Panc1 (cell line): Measurements from ENCODE around the gene HGF. TPM values are rescaled to one million over a fixed set of nuclear protein-coding genes. Genes with fewer than 3 reads are reported as not detected.

Experiments
- ATAC-seq: fragments of 200-7000 bp; cut with Tn5 transposase; 2 replicates; pipeline ENCODE4 v1.9.1; 2020; ENCODE audit warnings: mild to moderate bottlenecking, moderate library complexity
- BruUV-seq: library from RNA; stranded (reverse); fragments of 400-500 nt; replicated peaks from 2 replicates; lab custom pipeline; 2021; lab: Mats Ljungman, UMichigan
- CTCF ChIA-PET: fragments of 300-600 bp; sonication (Branson Sonifier 250); formaldehyde crosslinking; loops from one replicate; lab custom pipeline; 2022; ENCODE audit warnings: antibody characterized with exemption; lab: Charles Lee
- POLR2A ChIA-PET: fragments of 300-600 bp; sonication (Branson Sonifier 250); formaldehyde crosslinking; loops from one replicate; lab custom pipeline; 2022; ENCODE audit warnings: antibody characterized with exemption; lab: Charles Lee
- DNase-seq: peaks from one replicate; pipeline ENCODE4 v3.0.0-alpha.2; 2010; ENCODE audit warnings: low read depth, low spot score
- H3K27ac ChIP-seq: 2 replicates; pipeline ENCODE4 v1.5.1; 2011; ENCODE audit warnings: mild to moderate bottlenecking, low read length, inconsistent platforms
- H3K27me3 ChIP-seq: fragments of 200-500 bp; sonication (Bioruptor generic); 2 replicates; pipeline ENCODE4 v1.6.0; 2014; ENCODE audit warnings: low read length, inconsistent platforms; ENCODE audit not compliant: control insufficient read depth, insufficient read depth
- H3K36me3 ChIP-seq: fragments of 200-500 bp; sonication (Bioruptor generic); 2 replicates; pipeline ENCODE4 v1.5.1; 2014; ENCODE audit warnings: inconsistent platforms, mild to moderate bottlenecking, low read length, moderate library complexity; ENCODE audit not compliant: control insufficient read depth, insufficient read depth
- H3K4me1 ChIP-seq: 2 replicates; pipeline ENCODE4 v1.5.1; 2011; ENCODE audit warnings: inconsistent platforms, mild to moderate bottlenecking, low read length, moderate library complexity; ENCODE audit not compliant: control insufficient read depth, insufficient read depth
- H3K4me3 ChIP-seq, 2 experiments: 2 replicates each; pipeline ENCODE4 v1.5.1; 2011 to 2012; ENCODE audit warnings: low read depth in 2 of 2, low read length in 2 of 2, mild to moderate bottlenecking in 2 of 2, inconsistent platforms in 1 of 2, moderate library complexity in 1 of 2
- H3K9me3 ChIP-seq: fragments of 200-500 bp; sonication (Bioruptor generic); 2 replicates; pipeline ENCODE4 v1.5.1; 2014; ENCODE audit warnings: low read depth, mild to moderate bottlenecking, inconsistent platforms, low read length, moderate library complexity; ENCODE audit not compliant: control insufficient read depth, insufficient read depth
- CTCF ChIP-seq: fragments of 450-650 bp; IDR thresholded peaks from 2 replicates; pipeline ENCODE4 v1.5.1; 2017; ENCODE audit warnings: mild to moderate bottlenecking
- POLR2AphosphoS5 ChIP-seq: IDR thresholded peaks from 2 replicates; pipeline ENCODE4 v1.6.1; 2012; ENCODE audit warnings: mild to moderate bottlenecking, low read depth, low read length, moderate library complexity
- REST ChIP-seq, 2 experiments: IDR thresholded peaks; 2 replicates each; pipeline ENCODE4 v1.6.1; 2011 to 2012; ENCODE audit warnings: low read depth in 2 of 2, control low read depth in 1 of 2, low read length in 1 of 2, mild to moderate bottlenecking in 1 of 2, moderate library complexity in 1 of 2; ENCODE audit not compliant: insufficient read depth in 1 of 2
- SIN3A ChIP-seq: IDR thresholded peaks from 2 replicates; pipeline ENCODE4 v1.6.1; 2012; ENCODE audit warnings: low read depth, mild to moderate bottlenecking, low read length, moderate library complexity, borderline replicate concordance; ENCODE audit not compliant: insufficient read depth
- TCF7L2 ChIP-seq: IDR thresholded peaks from 2 replicates; pipeline ENCODE4 v1.6.1; 2011; ENCODE audit warnings: mild to moderate bottlenecking, low read depth, low read length, inconsistent platforms
- in situ Hi-C: cut with HindIII; loops from 2 replicates; pipeline ENCODE4 v1.10.0; 2016; ENCODE audit warnings: low sequenced_read_pairs, low pct_unique_long_range_greater_than_20kb
- intact Hi-C: fragments of 100-400 bp; cut with micrococcal nuclease; formaldehyde crosslinking; loops from one replicate; pipeline ENCODE4 v1.10.0; 2022; ENCODE audit not compliant: unreplicated experiment
- total RNA-seq: library from RNA; stranded (reverse); gene quantifications from one replicate; pipeline ENCODE4 v1.2.1, GENCODE V29; 2021; ENCODE audit not compliant: unreplicated experiment

The HGF gene
- total RNA-seq, 1 experiment from 2014 or later = 0.49 TPM

- Histone ChIP-seq H3K27me3 (peaks cover 2% of the 10 kb centered on the region; the same call in 1 of the 2 replicates), H3K4me1 (no peaks in the 10 kb centered on the region), H3K4me3 (no peak overlapping the region), H3K9me3 (no peaks in the 10 kb centered on the region), H3K27ac (no peak overlapping the region), H3K36me3 (no peaks in the 10 kb centered on the region)
- ATAC-seq = no peak
- in situ Hi-C loops = no loop called here
- intact Hi-C loops = no loop called here
- BruUV-seq = no TSS peak
- CTCF ChIA-PET = no interaction called here
- POLR2A ChIA-PET = no interaction called here
- no peak for TF ChIP-seq REST (IDR thresholded peaks at IDR 0.05; ENCODE audit: insufficient read depth in 1 of 2, low read depth in 2 of 2, low read length in 1 of 2)
- TF ChIP-seq TCF7L2 = no peak
- peak; percentile 55 for DNase-seq
Measured at GRCh38 chr7:81774551-81774950, 4.7 kb upstream of the HGF start.

GRCh38 chr7:81770728-81771223, 929 bp upstream of the HGF start:
- H3K36me3 ChIP-seq = no peaks in the 10 kb centered on the region
- no peak overlapping the region for H3K27ac ChIP-seq
- peaks cover 11% of the 10 kb centered on the region for H3K27me3 ChIP-seq
- H3K4me1 ChIP-seq = no peaks in the 10 kb centered on the region
- peak; percentile 42; the same call in 1 of the 2 replicates for ATAC-seq
- intact Hi-C loops = no loop called here
- DNase-seq = no peak
- ChIA-PET POLR2A (no interaction called here), CTCF (no interaction called here)
- TF ChIP-seq CTCF = no peak
- no peak for TF ChIP-seq POLR2AphosphoS5
- no peaks in the 10 kb centered on the region for H3K9me3 ChIP-seq
- no TSS peak for BruUV-seq
- in situ Hi-C loops = no loop called here
- 0 out of 4 replicates have a peak overlapping the region, but pooled peaks of 1 of the 2 experiments have one; percentile 1 for H3K4me3 ChIP-seq

- BruUV-seq = no TSS peak
- Histone ChIP-seq H3K36me3 (no peaks in the 10 kb centered on the region), H3K27ac (no peak overlapping the region), H3K4me1 (no peaks in the 10 kb centered on the region), H3K9me3 (no peaks in the 10 kb centered on the region), H3K27me3 (peaks cover 13% of the 10 kb centered on the region), H3K4me3 (peak overlapping the region in 1 of 2 experiments; percentile 50; a peak in 2 of 4 replicates)
- intact Hi-C loops = no loop called here
- no peak for ATAC-seq
- DNase-seq = no peak
- TF ChIP-seq REST (IDR thresholded peaks at IDR 0.05; ENCODE audit: insufficient read depth in 1 of 2, low read depth in 2 of 2, low read length in 1 of 2) (no peak), POLR2AphosphoS5 (no peak), CTCF (no peak), SIN3A (no peak), TCF7L2 (no peak)
- ChIA-PET POLR2A (no interaction called here), CTCF (no interaction called here)
- in situ Hi-C loops = no loop called here
Measured at GRCh38 chr7:81768951-81769778, 682 bp downstream of the HGF start.
